HuH-7.5 (cell line): ENCODE measurements around the gene SLC22A1.
"Not testable (repeated sequence)": the region's sequence is repeated elsewhere in the genome, so short reads cannot be mapped to it uniquely, and the experiment has no call there.

Source experiments
- DNase-seq: peaks from one replicate; pipeline ENCODE4 v3.0.0; 2011; ENCODE audit warnings: low spot score

SLC22A1 gene

GRCh38 chr6:160137989-160138835 lies 16.6 kb downstream of the SLC22A1 start:
- peak; percentile 42 for DNase-seq

- no peak for DNase-seq
Observed at GRCh38 chr6:160138839-160139419, 17.3 kb downstream of the SLC22A1 start.

GRCh38 chr6:160139420-160139851 lies 17.8 kb downstream of the SLC22A1 start:
- no peak for DNase-seq

GRCh38 chr6:160140493-160140892 lies 18.9 kb downstream of the SLC22A1 start:
- DNase-seq = not testable (repeated sequence)

- DNase-seq = no peak
Observed at GRCh38 chr6:160141001-160141726, 19.5 kb downstream of the SLC22A1 start.

GRCh38 chr6:160142115-160142715 lies 20.6 kb downstream of the SLC22A1 start:
- DNase-seq = no peak

GRCh38 chr6:160146454-160147145 lies 25.0 kb downstream of the SLC22A1 start:
- no peak for DNase-seq

GRCh38 chr6:160147146-160147536 lies 25.5 kb downstream of the SLC22A1 start:
- no peak for DNase-seq

GRCh38 chr6:160154471-160154870 lies 32.9 kb downstream of the SLC22A1 start:
- no peak for DNase-seq

GRCh38 chr6:160156842-160157241 lies 35.2 kb downstream of the SLC22A1 start:
- no peak for DNase-seq

GRCh38 chr6:160160450-160160849 lies 38.8 kb downstream of the SLC22A1 start:
- no peak for DNase-seq

- no peak for DNase-seq
Observed at GRCh38 chr6:160160929-160161646, 39.5 kb downstream of the SLC22A1 start.

GRCh38 chr6:160161647-160161986 lies 40.0 kb downstream of the SLC22A1 start:
- no peak for DNase-seq

- DNase-seq = no peak
Observed at GRCh38 chr6:160162030-160162566, 40.5 kb downstream of the SLC22A1 start.

GRCh38 chr6:160163425-160163824 lies 41.8 kb downstream of the SLC22A1 start:
- no peak for DNase-seq

GRCh38 chr6:160163912-160164311 lies 42.3 kb downstream of the SLC22A1 start:
- no peak for DNase-seq

GRCh38 chr6:160165928-160166327 lies 44.3 kb downstream of the SLC22A1 start:
- DNase-seq = not testable (repeated sequence)

GRCh38 chr6:160167604-160168399 lies 46.2 kb downstream of the SLC22A1 start:
- DNase-seq = no peak

- DNase-seq = no peak
Observed at GRCh38 chr6:160170018-160170680, 48.5 kb downstream of the SLC22A1 start.

GRCh38 chr6:160172704-160173103 lies 51.1 kb downstream of the SLC22A1 start:
- DNase-seq = no peak
